ENCODE measurements around the gene VSIG4.
"Not testable (repeated sequence)": the region's sequence is repeated elsewhere in the genome, so short reads cannot be mapped to it uniquely, and the experiment has no call there.

Gene VSIG4

DNA sequence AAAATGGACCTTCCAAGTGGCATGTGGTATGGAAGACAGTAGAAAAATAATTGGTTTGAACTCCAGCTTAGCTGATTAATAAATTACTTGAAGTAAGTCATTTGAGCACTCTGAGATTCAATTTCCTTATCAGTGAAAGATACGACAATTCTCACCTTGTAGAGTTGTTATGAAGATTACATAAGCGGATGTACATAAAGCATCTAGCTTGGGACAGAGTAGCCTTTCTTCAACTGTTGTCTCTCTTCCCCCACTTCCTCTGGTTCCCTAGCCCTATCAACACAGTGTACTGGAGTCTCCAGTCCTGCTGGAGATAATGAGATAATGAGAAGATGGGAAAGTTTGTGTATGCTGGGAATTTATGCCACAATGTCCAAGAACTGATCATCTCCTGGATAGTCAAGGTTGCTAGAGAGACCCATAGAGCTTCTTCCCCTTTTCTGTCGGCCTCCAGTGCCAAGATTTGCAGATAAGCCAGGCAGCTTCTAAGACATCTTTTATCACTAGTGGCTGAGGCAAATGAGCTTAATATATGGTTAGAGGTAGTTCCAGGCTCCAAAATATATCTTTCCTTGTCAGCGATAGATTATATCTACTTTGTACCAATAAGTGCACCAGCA is 33.9 kb downstream of the VSIG4 start:
- DNase-seq = no peak

DNA sequence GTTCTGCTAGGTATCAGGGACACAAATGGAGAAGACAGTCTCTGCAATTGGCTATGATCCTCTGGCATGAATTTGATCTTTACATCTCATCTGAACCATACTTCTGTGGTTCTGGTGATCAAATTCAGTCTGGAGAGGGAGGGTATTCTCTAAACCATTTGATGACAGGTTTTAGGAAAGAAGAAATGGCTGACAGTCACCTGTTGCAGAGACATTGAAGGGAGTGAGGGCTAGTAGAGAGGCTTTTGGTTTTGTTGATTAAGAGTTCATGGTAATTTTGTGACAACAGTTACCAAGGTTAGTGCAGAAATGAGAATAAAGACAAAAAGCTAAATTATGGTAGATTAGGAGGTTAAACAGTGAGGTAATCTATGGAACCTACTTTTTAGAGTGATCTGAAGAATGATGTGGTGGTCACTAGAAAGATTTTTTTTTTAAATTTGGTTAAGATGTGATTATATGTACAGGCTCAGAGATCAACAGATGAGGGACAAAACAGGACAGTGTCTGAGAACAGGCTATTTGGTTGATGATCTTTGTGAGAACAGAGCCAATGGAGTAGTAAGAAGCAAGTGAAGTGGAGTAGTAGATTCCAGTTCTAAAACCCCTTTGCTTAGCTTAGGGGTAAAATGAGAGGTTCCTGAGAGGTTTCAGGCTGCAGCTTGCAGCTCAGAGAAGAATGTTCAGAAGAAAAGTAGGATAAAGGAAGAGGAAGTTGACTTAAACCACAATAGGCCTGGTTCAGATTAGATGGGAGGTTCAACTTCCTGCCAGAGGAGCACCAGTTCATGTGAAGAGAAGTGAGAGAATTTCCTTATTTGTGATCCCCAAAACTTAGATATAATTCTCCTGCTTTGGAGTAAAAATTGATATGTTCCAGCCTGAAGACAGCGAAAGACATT is 34.7 kb downstream of the VSIG4 start:
- no peak for DNase-seq

DNA sequence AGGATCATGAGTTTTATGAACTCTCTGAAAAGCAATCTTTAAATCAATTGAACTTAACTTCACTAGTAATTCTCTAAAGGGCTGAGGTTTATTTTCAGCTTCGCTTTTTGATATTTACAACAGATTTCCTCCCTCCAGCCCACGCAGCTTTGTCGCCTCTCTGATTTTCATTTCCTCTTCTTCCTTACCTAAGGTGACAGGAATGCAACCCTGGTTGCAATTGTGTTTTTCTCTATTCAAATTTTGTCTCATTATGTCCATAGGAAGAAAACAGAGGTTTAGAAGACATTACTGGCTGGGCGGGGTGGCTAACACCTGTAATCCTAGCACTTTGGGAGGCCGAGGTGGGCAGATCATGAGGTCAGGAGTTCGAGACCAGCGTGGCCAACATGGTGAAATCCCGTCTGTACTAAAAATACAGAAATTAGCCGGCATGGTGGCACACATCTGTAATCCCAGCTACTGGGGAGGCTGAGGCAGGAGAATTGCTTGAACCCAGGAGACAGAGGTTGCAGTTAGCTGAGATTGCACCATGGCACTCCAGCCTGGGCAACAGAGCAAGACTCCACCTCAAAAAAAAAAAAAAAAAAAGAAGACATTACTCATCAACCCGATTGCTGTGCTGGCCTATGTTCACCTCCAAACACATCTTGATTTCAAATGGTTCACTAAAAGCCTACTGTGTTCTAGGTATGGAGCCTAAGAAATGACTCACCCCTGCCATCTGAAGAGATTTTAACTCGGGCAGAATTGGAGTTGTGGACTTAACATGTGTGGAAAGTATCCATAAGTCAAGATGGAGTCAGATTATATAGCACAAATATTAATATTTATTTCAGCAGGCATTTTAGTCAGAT is 36.8 kb downstream of the VSIG4 start:
- no peak for DNase-seq

DNA sequence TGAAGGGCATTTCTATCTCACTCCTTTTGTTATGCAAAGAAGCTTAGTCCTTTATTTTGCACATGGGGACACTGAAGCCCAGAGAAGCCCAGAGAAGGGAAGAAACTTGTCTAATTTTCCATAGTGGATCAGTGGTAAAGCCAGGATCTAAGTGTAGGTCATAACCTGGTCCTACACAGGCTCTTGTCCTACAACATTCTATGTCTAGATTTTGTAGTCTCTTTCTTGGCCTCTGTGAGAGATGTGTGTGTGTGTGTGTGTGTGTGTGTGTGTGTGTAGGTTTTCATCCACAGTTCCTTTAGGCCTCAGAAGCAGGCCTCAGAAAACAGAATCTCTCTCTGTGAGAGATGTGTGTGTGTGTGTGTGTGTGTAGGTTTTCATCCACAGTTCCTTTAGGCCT is 38.3 kb downstream of the VSIG4 start:
- DNase-seq = no peak

DNA sequence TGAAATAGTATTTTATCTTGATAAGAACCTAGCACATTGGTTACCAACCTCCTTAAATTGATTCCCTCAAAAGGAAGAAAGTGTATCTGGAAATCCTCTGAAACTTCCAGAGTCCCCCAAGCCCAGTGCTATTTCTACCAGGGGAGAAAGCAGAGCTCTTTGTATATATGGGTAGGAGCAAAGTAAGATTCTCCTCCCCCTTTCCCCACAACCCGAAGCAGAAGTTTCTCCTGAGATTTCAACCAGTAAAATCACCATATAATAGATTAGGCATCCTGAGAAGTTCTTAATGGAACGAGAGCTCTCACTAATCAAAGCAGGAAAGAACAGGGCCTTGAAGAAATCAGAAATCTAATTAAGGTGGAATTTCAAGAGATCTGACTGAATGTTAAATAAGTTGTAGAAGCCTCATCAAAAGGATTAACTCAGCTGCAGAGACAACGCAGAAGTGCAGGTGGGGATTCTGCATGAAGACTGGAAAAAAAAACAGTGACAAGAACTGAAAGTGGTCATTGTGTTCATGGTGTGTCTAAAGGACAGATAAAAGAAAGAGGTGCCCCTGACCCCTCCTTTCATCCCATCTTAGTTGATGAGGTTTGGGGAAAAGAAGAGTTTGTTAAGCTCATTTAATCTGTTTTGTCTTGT is 39.1 kb downstream of the VSIG4 start:
- DNase-seq = no peak

DNA sequence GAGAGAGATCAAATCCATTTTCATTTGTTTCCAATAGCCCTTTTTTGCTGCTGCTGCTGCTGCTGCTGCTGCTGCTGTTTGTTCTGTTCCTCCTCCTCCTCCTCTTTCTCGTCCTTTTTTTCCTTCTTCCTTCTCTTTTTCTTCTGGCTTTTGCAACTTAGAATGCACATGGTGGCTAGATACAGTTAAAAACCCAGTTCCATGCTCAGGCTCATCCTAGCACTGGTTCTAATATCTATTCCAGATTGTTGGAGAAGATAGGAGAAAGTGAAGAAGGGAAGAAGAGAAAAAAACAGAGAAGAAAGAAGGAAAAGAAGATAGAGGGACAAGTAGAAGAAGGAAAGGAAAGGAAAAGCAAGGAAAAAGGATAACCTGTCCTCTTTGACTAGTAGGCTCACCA is 39.7 kb downstream of the VSIG4 start:
- no peak for DNase-seq

DNA sequence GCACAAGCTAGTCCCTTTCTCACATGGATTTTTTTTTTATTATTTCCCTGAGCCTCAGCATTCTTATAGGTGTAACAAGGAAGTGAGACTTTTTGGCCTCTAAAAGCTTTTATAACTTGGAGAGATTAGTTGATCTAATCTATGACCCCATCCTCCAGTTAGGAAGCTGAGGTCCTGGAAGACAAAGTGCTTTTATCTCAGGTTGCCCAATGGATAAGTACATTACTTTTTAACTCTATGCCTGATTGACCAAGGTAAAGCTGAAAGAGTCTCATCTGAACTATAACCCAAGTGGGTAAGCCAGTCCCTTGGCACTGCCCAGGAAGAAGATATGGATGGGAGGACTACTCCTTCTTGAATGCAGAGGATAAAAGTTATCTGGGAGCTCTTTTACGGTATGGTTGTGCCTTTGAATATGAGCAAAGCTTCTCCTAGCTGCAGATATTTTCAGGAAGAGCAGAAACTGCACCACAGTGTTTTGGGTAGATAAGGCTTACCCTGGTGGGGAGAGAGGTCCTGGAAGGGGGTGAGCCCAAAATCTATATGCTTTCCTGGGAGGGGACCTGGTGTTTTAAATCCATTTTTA is 40.2 kb downstream of the VSIG4 start:
- no peak for DNase-seq

DNA sequence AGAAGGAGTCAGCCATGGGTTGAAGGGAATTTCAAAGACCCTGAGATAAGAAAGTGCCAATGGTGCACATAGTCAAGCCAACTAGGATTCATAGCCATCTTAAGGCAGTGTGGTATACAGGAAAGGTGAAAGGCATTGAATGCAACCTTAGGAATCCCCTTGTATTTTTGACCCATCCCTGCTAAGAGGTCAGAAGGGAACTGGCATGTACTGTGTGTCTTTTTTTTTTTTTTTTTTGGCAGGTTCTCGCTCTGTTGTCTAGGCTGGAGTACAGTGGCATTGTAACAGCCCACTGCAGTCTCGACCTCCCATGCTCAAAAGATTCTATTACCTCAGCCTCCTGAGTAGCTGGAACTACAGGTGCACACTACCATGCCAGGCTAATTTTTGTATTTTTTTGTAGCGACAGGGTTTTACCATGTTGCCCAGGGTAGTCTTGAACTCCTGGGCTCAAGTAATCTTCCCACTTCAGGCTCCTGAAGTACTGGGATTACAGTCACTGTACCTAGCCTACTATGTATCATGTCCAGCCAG is 40.8 kb downstream of the VSIG4 start:
- DNase-seq = no peak

DNA sequence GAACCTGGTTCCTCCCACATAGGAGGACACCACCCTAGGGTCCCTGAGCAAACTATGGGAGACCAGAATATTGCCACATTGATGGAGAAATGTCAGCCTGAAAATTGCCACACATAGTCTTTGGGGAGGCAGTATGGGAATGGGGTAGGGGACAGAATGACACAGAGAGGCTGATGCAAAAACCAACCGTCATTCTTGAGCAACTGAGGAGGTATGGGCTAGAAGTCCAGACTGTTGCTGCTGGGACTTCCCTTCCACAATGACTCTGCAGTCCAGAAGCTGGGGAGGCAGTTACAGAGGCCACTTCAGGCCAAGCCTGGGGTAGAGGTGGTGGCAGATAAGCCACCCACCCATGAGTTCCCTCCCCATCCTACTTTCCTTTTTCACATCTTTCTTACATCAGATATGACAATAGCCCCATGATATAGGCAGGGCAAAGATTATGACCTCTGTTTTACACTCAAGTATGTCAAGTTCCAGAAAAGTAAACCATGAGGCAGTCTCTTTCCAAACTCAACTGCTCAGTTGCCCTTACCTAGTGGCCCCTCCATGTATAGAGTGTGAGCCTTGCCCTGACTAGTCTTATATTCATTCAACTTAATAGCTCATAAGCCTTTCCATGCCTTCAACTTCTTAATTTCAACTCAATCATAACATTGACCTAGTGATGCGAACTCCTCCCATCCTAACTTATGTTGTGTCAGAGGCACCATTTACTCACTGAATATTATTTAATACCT is 41.7 kb downstream of the VSIG4 start:
- DNase-seq = no peak

DNA sequence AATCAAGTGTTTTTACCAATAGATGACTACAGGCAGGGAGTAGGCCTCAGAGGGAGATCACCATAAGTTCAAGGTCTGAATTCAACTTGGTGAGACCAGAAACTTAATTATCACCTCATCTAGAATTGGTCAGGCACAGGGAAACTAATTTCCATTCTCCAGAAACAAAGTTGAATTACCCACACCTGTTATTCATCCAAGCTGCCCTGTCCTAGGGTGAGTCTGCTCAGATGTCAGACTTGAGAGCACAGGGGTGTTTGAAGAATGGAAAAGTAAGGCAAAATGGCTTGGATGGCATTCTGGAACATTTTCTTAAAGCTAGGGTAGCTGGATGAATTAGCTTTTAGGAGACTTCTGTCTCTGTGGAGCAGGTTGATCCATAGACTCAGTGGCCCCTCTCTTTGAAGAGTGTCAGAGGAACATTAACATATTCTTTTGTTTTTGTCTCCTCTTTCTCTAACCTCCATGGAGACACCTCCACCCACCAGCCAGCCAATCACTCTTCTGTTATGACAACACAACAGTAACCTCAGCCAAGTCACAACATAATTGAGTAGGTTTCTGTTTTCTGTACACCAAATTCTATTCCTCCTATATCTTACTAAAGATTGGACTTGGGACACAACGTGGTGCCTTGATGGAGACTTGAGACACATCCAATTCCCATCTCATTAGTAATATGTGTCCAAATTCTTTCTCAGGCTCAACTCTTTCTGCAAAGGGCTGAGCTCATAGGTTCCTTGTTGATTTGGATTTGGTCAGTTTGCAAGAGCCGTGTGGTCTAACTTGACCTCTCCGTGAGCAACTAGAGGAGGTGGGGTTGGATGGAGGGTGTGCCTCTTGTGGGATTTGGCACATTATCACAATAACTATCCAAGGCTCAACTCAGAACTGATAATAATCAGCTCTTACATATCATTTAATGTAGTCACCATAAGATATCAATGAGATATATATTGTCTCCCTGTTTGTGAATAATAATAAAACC is 45.1 kb downstream of the VSIG4 start:
- no peak for DNase-seq

DNA sequence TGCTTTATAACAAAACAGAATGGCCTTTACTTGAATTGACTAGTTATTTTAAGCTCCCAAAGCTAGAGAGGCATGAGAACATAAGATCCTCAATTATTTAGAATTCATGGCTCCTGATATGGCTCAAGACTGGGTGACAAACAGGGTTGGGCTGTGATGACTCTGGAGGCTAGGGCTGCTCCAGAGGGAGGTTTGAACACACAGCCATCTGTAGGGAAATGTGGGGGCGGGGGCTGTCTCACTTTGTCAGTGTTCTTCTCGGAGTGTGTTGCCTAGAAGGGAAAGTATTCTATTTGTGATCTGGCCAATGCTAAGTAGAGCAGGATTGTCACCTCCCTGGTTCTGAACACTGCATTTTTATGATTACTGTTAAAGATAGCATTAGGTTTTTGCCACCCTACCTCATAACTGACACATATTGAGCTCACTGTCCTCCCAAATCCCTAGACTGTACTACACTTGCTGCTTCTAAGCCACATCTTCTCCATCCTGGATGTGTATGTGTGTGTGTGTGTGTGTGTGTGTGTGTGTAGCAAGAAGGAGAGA is 45.9 kb downstream of the VSIG4 start:
- no peak for DNase-seq

DNA sequence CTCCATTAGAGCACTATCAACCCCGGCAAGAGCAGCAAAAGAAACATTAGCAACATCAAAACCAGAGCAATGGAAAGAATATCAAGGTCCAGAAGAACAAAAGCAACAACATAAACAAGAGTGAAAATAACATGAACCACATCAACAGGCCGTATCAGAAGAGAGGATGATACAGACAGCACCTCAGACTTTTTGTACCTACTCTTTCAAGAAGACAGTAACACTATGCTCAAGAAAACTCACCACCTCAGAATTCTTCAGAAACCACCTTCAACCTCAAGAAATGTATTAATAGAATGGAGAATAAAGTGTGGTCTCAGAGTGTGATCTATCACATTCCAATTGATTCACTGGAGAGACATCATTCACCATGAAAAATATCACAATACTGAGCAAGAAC is 46.5 kb downstream of the VSIG4 start:
- DNase-seq = no peak

DNA sequence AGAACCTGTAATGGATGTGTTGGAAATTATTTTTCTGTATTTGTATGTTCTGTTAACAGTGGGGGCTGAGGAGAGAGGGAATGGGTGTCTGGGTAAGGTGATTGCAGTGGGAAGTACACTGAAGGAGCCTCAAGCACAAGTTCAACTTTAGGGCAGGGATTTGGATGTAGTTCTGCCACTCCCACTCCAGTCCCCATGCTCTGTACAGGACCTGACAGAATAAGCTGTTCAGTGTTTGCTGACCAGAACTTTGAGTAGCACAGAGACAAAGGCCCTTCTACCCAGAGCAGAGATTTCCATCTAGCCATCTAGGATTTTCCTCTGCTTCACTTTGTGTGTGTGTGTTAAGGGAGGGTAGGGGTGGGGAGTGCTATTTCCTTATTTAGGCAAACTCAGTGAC is 49.2 kb downstream of the VSIG4 start:
- no peak for DNase-seq

DNA sequence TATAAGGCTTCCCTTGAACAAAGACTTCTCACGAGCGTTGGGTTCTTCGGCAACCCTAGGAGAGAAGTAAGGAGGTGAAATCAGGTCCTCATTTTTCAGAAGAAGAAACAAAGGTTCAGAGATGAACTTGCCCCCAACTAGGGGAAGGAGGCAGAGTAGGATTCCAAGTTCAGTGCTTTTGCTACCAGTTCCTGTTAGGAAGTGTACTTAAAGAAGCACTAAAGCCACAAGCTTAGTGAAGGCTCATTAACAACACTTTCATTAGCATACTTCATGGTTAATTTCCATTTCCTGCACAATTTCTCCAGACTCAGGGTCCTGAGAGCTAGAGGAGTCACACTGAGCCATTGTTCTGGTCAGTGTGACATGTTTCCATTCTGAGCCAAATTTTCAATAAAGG is 52.1 kb downstream of the VSIG4 start:
- DNase-seq = no peak

DNA sequence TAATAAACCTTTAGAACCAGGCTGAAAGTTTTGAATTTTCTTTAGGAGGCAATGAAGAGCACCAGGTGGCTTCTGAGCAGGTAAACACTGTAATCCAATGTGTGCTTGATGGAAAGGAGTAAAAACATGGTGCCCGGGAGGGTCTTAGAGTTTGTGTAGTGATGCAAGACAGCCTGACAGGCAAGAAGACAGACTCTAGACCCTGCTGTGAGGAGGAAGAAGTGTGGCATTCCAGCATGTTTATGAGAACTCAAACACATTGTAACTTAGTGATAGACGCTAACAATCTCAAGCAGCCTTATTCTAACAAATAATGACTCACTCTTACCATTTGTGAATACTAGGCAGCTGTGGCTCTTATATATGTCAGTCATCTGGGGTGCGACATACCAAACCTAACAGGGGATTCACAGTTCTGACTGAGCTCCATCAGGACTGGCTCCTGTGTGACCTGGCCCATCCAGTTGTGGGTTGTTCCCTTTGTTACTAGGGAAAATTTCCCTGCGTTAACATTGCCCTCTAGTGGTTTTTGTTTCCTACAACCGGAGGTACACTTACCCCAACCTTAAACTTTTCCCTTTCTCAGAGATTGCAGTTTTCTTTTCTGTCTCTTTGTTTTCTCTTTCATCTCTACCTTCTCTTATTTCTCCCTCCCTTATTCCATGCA is 53.8 kb downstream of the VSIG4 start:
- peak; percentile 1 to 39 for DNase-seq

DNA sequence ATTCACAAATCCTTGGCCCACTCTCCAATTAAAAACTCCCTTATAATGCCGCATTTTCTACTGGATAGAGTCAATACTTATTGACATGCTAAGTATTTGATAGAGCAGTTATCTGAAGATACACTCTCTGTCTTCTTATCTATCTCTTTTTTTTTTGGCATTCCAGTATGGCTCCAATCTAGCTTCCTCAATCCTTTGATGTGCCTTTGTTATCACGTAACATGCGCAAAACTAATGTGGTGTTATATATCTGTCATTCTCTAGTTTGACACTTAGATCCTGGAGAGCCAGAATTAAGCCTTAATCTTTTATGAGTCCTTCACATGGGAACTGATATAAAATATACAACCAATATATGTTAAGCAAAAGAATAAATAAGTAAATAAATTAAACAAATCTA is 54.7 kb downstream of the VSIG4 start:
- no peak for DNase-seq

DNA sequence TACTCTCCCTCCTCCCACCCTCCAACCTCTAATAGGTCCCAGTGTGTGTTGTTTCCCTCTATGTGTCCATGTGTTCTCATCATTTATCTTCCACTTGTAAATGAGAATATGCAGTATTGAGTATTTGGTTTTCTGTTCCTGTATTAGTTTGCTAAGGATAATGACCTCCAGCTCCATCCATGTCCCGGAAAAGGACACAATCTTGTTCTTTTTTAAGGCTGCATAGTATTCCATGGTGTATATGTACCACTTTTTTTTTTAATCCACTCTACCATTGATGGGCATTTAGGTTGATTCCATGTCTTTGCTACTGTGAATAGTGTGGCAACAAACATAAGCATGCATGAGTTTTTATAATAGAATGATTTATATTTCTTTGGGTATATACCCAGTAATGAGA is 62.7 kb downstream of the VSIG4 start:
- not testable (repeated sequence) for DNase-seq

DNA sequence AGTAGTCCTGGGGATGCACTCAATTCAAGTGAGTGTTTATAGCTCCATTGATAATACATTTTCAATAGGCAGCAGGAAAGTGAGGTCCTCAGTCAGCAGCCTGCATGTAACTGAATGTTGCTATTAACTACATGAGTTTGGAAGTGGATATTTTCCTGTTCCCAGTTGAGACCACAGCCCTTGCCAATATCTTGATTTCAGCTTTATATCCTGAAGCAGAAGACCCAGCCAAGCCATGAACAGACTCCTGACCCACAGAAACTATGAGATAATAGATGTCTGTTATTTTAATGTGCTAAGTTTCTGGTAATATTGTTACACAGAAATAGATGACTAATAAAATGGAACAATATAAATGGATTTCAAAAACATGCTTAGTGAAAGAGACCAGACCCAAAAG is 63.7 kb downstream of the VSIG4 start:
- DNase-seq = no peak

DNA sequence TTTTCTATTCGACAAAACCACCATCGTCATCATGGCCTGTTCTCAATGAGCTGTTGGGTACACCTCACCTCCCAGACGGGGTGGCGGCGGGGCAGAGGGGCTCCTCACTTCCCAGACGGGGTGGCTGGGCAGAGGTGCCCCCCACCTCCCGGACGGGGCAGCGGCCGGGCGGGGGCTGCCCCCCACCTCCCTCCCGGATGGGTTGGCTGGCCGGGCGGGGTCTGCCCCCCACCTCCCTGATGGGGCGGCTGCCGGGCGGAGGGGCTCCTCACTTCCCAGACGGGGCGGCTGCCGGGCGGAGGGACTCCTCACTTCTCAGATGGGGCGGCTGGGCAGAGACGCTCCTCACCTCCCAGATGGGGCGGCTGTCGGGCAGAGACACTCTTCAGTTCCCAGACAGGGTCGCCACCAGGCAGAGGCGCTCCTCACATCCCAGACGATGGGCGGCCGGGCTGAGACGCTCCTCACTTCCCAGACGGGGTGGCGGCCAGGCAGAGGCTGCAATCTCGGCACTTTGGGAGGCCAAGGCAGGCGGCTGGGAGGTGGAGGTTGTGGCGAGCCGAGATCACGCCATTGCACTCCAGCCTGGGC is 64.6 kb downstream of the VSIG4 start:
- DNase-seq = not testable (repeated sequence)
